ENCODE data around the gene CLDN3. TPM values are rescaled to one million over a fixed set of nuclear protein-coding genes. Genes with fewer than 3 reads are reported as not detected.

The CLDN3 gene
- total and polyA plus RNA-seq, 12 donors, result not detected

- H3K36me3 ChIP-seq, result peaks cover 0 to 24% (median 0%) of the 10 kb centered on the region in 9 donors
These were observed 30.7 kb downstream of the CLDN3 start for GRCh38 chr7:73739387-73739767.

GRCh38 chr7:73738612-73739386, 31.3 kb downstream of the CLDN3 start, which contains the start of gene ABHD11:
TSS of gene ABHD11 (minus strand) at chr7:73738802. CDS start at chr7:73738770, 32 bp downstream.
- H3K9me3 ChIP-seq, result no peaks in the 10 kb centered on the region
- peak within 1 kb of the TSS; percentile 76 to 95 (median 89) for H3K4me3 ChIP-seq
- 0 to 1% methylated on average over 77 to 84 of the region's 84 CpGs for WGBS, 2 donors
- DNase-seq (peak; percentile 97 to 99), ATAC-seq (peak; percentile 92 to 98 (median 96))
- H3K27me3 ChIP-seq, result no peaks in the 10 kb centered on the region
- intact Hi-C loops (cut with DNase I), result loop anchor here in 5 of 10 donors (10.0 kb wide), 3 partner anchors 54 to 116 kb away; partner anchors contain the start of genes BUD23 (in 1 of the 5), DNAJC30 (in 1 of the 5) and METTL27 (in 1 of the 5)
- TF ChIP-seq, protein P1, sequence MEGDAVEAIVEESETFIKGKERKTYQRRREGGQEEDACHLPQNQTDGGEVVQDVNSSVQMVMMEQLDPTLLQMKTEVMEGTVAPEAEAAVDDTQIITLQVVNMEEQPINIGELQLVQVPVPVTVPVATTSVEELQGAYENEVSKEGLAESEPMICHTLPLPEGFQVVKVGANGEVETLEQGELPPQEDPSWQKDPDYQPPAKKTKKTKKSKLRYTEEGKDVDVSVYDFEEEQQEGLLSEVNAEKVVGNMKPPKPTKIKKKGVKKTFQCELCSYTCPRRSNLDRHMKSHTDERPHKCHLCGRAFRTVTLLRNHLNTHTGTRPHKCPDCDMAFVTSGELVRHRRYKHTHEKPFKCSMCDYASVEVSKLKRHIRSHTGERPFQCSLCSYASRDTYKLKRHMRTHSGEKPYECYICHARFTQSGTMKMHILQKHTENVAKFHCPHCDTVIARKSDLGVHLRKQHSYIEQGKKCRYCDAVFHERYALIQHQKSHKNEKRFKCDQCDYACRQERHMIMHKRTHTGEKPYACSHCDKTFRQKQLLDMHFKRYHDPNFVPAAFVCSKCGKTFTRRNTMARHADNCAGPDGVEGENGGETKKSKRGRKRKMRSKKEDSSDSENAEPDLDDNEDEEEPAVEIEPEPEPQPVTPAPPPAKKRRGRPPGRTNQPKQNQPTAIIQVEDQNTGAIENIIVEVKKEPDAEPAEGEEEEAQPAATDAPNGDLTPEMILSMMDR (IDR thresholded peaks at IDR 0.05), result no peak
- H3K27ac ChIP-seq, result peak within 1 kb of the TSS; percentile 14 to 89 (median 86)
- H3K36me3 ChIP-seq, result peaks cover 0 to 24% (median 0%) of the 10 kb centered on the region in 9 donors
- peaks cover 6 to 29% (median 19%) of the 10 kb centered on the region in 9 donors for H3K4me1 ChIP-seq

More at GRCh38 chr7:73739387-73739767, 30.7 kb downstream of the CLDN3 start:
- WGBS, 2 donors, result 48 to 53% methylated on average over 13 of the region's 13 CpGs
- TF ChIP-seq, protein P1 (IDR thresholded peaks at IDR 0.05), result no peak
- DNase-seq (no peak), ATAC-seq (no peak)
- no peaks in the 10 kb centered on the region for H3K9me3 ChIP-seq
- intact Hi-C loops (cut with DNase I), result loop anchor here in 5 of 10 donors (10.0 kb wide), 3 partner anchors 55 to 115 kb away; partner anchors contain the start of genes BUD23 (in 1 of the 5), DNAJC30 (in 1 of the 5) and METTL27 (in 1 of the 5)
- H3K4me3 ChIP-seq, result peak overlapping the region; percentile 76 to 95 (median 89)
- H3K27me3 ChIP-seq, result no peaks in the 10 kb centered on the region
- peak overlapping the region in 9 of 10 donors; percentile 64 to 89 (median 85) for H3K27ac ChIP-seq
- H3K4me1 ChIP-seq, result peaks cover 6 to 29% (median 19%) of the 10 kb centered on the region in 9 donors

GRCh38 chr7:73738220-73738611, 31.9 kb downstream of the CLDN3 start:
- Histone ChIP-seq H3K27me3 (no peaks in the 10 kb centered on the region), H3K36me3 (peaks cover 0 to 24% (median 0%) of the 10 kb centered on the region in 9 donors), H3K4me1 (peaks cover 6 to 29% (median 19%) of the 10 kb centered on the region in 9 donors), H3K9me3 (no peaks in the 10 kb centered on the region), H3K27ac (peak overlapping the region in 9 of 10 donors; percentile 43 to 89 (median 85)), H3K4me3 (peak overlapping the region; percentile 76 to 95 (median 89))
- TF ChIP-seq, protein P1 (IDR thresholded peaks at IDR 0.05), result no peak
- DNase-seq (peak in 1 of 2 donors; percentile 61), ATAC-seq (peak; percentile 34 to 55 (median 48))
- intact Hi-C loops (cut with DNase I), result loop anchor here in 5 of 10 donors (10.0 kb wide), 3 partner anchors 53 to 117 kb away; partner anchors contain the start of genes BUD23 (in 1 of the 5), DNAJC30 (in 1 of the 5) and METTL27 (in 1 of the 5)
- WGBS, 2 donors, result 1 to 2% methylated on average over 22 to 24 of the region's 24 CpGs

Measured in heart right ventricle (tissue), 16 donors.